HCT116 (cell line): Measurements from ENCODE around the gene IL17REL. TPM values are rescaled to one million over a fixed set of nuclear protein-coding genes. Genes with fewer than 3 reads are reported as not detected.

Source experiments
- ATAC-seq: fragments of 200-7000 bp; cut with Tn5 transposase; 2 replicates; pipeline ENCODE4 v1.9.1; 2020; ENCODE audit warnings: mild to moderate bottlenecking, moderate library complexity
- BruUV-seq: library from RNA; stranded (reverse); fragments of 400-500 nt; replicated peaks from 2 replicates; lab custom pipeline; 2021; lab: Mats Ljungman, UMichigan
- CTCF ChIA-PET: fragments of 300-600 bp; sonication (Branson Sonifier 250); formaldehyde crosslinking; loops from one replicate; lab custom pipeline; 2021; ENCODE audit warnings: antibody characterized with exemption; lab: Charles Lee
- POLR2A ChIA-PET: fragments of 300-600, 350-600 bp; sonication (Branson Sonifier 250); formaldehyde crosslinking; loops from one replicate; lab custom pipeline; 2021; ENCODE audit warnings: antibody characterized with exemption; lab: Charles Lee
- RAD21 ChIA-PET, 2 experiments: fragments of 300-600 bp; sonication (Branson Sonifier 250); formaldehyde crosslinking; loops; one replicate each; lab custom pipeline; 2023; ENCODE audit warnings: low total read pairs in 2 of 2; ENCODE audit not compliant: uncharacterized antibody in 2 of 2, unreplicated experiment in 2 of 2, low non-redundant PET in 1 of 2; lab: Charles Lee
- DNase-seq: peaks from one replicate; pipeline ENCODE4 v3.0.0-alpha.2; 2010; ENCODE audit warnings: low read depth, low spot score
- H2AFZ ChIP-seq: fragments of 200-600 bp; shearing (Covaris generic), sonication (generic); 2 replicates; pipeline ENCODE4 v1.6.1; 2017; ENCODE audit warnings: low read depth, mixed run types, mixed read lengths, antibody characterized with exemption, low read length; ENCODE audit not compliant: poor library complexity, severe bottlenecking
- H3K27ac ChIP-seq: 2 replicates; pipeline ENCODE4 v1.5.1; 2012; ENCODE audit warnings: low read depth, low read length
- H3K27me3 ChIP-seq: fragments of 200-600 bp; sonication (generic); 2 replicates; pipeline ENCODE4 v1.6.1; 2016; ENCODE audit warnings: mixed run types, low read length, mixed read lengths; ENCODE audit not compliant: insufficient read depth
- H3K36me3 ChIP-seq, 2 experiments: fragments of 200-500 bp in 1 of 2; fragments of 200-600 bp in 1 of 2; sonication (Bioruptor generic) in 1 of 2; sonication (generic) in 1 of 2; 2 replicates each; pipeline versions ENCODE4 v1.5.1 to v1.6.1; 2014 to 2016; ENCODE audit warnings: low read length in 2 of 2, inconsistent platforms in 1 of 2, mixed read lengths in 1 of 2, mixed run types in 1 of 2; ENCODE audit not compliant: insufficient read depth in 2 of 2, control insufficient read depth in 1 of 2
- H3K4me1 ChIP-seq, 2 experiments: fragments of 200-600 bp in 1 of 2; sonication (generic) in 1 of 2; 2 replicates each; pipeline versions ENCODE4 v1.5.1 to v1.6.1; 2012 to 2017; ENCODE audit warnings: low read length in 2 of 2, inconsistent platforms in 1 of 2, mild to moderate bottlenecking in 1 of 2, mixed read lengths in 1 of 2, mixed run types in 1 of 2, moderate library complexity in 1 of 2; ENCODE audit not compliant: insufficient read depth in 2 of 2, control insufficient read depth in 1 of 2
- H3K4me2 ChIP-seq: fragments of 200-600 bp; sonication (generic); 2 replicates; pipeline ENCODE4 v1.6.1; 2017; ENCODE audit warnings: mixed run types, low read length, mixed read lengths
- H3K4me3 ChIP-seq, 2 experiments: fragments of 200-600 bp in 1 of 2; sonication (generic) in 1 of 2; replicated peaks in 1 of 2; 2 replicates each; pipeline ENCODE4 v1.5.1; 2011 to 2016; ENCODE audit warnings: low read length in 2 of 2, control low read depth in 1 of 2, low read depth in 1 of 2, mild to moderate bottlenecking in 1 of 2, mixed read lengths in 1 of 2, mixed run types in 1 of 2
- H3K79me2 ChIP-seq: fragments of 200-600 bp; sonication (generic); 2 replicates; pipeline ENCODE4 v1.6.1; 2017; ENCODE audit warnings: mild to moderate bottlenecking, mixed run types, low read length, moderate library complexity, mixed read lengths; ENCODE audit not compliant: insufficient read depth
- H3K9ac ChIP-seq: fragments of 200-600 bp; sonication (generic); 2 replicates; pipeline ENCODE4 v1.6.1; 2016; ENCODE audit warnings: low read length, mixed read lengths
- H3K9me2 ChIP-seq: fragments of 200-600 bp; sonication (generic), shearing (Covaris generic); 2 replicates; pipeline ENCODE4 v1.6.1; 2017; ENCODE audit warnings: mixed run types, mild to moderate bottlenecking, moderate library complexity; ENCODE audit not compliant: insufficient read depth
- H3K9me3 ChIP-seq, 2 experiments: fragments of 200-500 bp in 1 of 2; fragments of 200-600 bp in 1 of 2; sonication (Bioruptor generic) in 1 of 2; sonication (generic) in 1 of 2; 2 replicates each; pipeline ENCODE4 v1.6.1; 2014 to 2017; ENCODE audit warnings: low read length in 2 of 2, mixed read lengths in 2 of 2, inconsistent platforms in 1 of 2, low read depth in 1 of 2, mild to moderate bottlenecking in 1 of 2, mixed run types in 1 of 2, moderate library complexity in 1 of 2; ENCODE audit not compliant: control insufficient read depth in 1 of 2, insufficient read depth in 1 of 2
- H4K20me1 ChIP-seq: fragments of 200-600 bp; sonication (generic), shearing (Covaris generic); 2 replicates; pipeline ENCODE4 v1.6.1; 2017; ENCODE audit warnings: mixed run types, mild to moderate bottlenecking, moderate library complexity; ENCODE audit not compliant: insufficient read depth
- CEBPB ChIP-seq: IDR thresholded peaks from 2 replicates; pipeline ENCODE4 v1.6.1; 2012; ENCODE audit warnings: low read depth
- EGR1 ChIP-seq: IDR thresholded peaks from 2 replicates; pipeline ENCODE4 v1.6.1; 2012; ENCODE audit warnings: low read depth
- RAD21 ChIP-seq: IDR thresholded peaks from 2 replicates; pipeline ENCODE4 v1.6.1; 2012; ENCODE audit warnings: low read depth, mild to moderate bottlenecking
- REST ChIP-seq: IDR thresholded peaks from 2 replicates; pipeline ENCODE4 v1.6.1; 2012; ENCODE audit warnings: low read depth
- SP1 ChIP-seq: IDR thresholded peaks from 2 replicates; pipeline ENCODE4 v1.6.1; 2012; ENCODE audit warnings: low read depth
- TCF7L2 ChIP-seq: IDR thresholded peaks from 2 replicates; pipeline ENCODE4 v1.7.0; 2011; ENCODE audit warnings: borderline replicate concordance, inconsistent platforms; ENCODE audit not compliant: insufficient read depth, insufficient read length; ENCODE audit errors: extremely low read depth
- ZFX ChIP-seq: fragments of 450-650 bp; IDR thresholded peaks from 2 replicates; pipeline ENCODE4 v1.6.1; 2017
- intact Hi-C: fragments of 100-400 bp; cut with micrococcal nuclease; formaldehyde crosslinking; loops from 2 replicates; pipeline ENCODE4 v1.10.0; 2022
- total RNA-seq: library from RNA; stranded (reverse); gene quantifications from one replicate; pipeline ENCODE4 v1.2.1, GENCODE V29; 2021; ENCODE audit not compliant: unreplicated experiment
- TF ChIP-seq, protein P1 (sequence below): IDR thresholded peaks from 2 replicates; pipeline ENCODE4 v1.6.1; 2012

The IL17REL gene
- total RNA-seq, 1 experiment from 2014 or later = not detected

DNA sequence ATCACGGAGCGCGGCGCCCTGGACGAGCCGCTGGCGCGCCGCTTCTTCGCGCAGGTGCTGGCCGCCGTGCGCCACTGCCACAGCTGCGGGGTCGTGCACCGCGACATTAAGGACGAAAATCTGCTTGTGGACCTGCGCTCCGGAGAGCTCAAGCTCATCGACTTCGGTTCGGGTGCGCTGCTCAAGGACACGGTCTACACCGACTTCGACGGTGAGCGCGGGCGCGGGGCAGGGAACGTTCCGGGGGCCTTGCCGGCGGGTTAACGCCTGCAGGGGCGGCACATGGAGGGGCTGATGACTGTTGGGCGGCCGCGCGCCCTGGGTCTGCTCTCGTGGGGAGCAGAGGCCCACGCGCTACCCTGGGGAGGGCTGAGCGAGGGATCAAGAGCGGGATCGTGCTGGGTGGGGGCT is 51.0 kb downstream of the IL17REL start:
- intact Hi-C loops = no loop called here
- Histone ChIP-seq H3K9ac (peak overlapping the region; percentile 89), H3K27ac (peak overlapping the region; percentile 95), H2AFZ (no peak overlapping the region), H3K4me1 (peaks cover 25 to 58% of the 10 kb centered on the region in 2 experiments), H3K4me3 (peak overlapping the region; percentile 82 to 95), H3K9me2 (no peaks in the 10 kb centered on the region), H3K36me3 (peaks cover 18 to 34% of the 10 kb centered on the region in 2 experiments; a peak in 3 of 4 replicates)
- CTCF ChIA-PET = no interaction called here
- no peak for ATAC-seq
- BruUV-seq = no TSS peak
- TF ChIP-seq RAD21 (no peak), SP1 (no peak), CEBPB (no peak), EGR1 (no peak)
- TF ChIP-seq, all 23 proteins: peak for 0
- RAD21 ChIA-PET = no interaction called here
- Histone ChIP-seq H3K4me2 (peak overlapping the region; percentile 92), H4K20me1 (peaks cover 16% of the 10 kb centered on the region; the same call in 1 of the 2 replicates), H3K79me2 (peaks cover 47% of the 10 kb centered on the region), H3K27me3 (no peaks in the 10 kb centered on the region), H3K9me3 (no peaks in the 10 kb centered on the region)
- POLR2A ChIA-PET = interaction anchor here (1.0 to 1.6 kb wide), 2 partner anchors 10 kb away, joined by 4 to 11 read pairs; no protein-coding TSS in a partner anchor
- DNase-seq = no peak

DNA sequence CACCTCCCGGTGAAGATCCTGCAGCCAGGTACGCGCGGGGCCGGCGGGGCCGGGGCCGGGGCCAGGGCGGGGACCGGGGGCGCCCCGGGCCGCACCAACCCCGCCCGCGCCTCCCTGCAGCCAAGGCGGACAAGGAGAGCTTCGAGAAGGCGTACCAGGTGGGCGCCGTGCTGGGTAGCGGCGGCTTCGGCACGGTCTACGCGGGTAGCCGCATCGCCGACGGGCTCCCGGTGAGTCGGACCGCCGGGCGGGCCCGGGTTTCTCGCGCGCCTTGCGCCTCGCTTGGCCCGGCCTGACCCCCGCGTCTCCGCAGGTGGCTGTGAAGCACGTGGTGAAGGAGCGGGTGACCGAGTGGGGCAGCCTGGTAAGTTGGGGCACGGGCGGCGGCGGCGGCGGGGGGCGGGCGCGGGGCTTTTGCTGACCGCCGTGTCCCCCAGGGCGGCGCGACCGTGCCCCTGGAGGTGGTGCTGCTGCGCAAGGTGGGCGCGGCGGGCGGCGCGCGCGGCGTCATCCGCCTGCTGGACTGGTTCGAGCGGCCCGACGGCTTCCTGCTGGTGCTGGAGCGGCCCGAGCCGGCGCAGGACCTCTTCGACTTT is 51.5 kb downstream of the IL17REL start:
- intact Hi-C loops = no loop called here
- Histone ChIP-seq H3K9me3 (no peaks in the 10 kb centered on the region), H3K4me3 (peak overlapping the region; percentile 82 to 95), H3K79me2 (peaks cover 47% of the 10 kb centered on the region), H3K27ac (peak overlapping the region; percentile 95), H2AFZ (no peak overlapping the region), H3K36me3 (peaks cover 18 to 34% of the 10 kb centered on the region in 2 experiments; a peak in 3 of 4 replicates), H3K4me1 (peaks cover 25 to 53% of the 10 kb centered on the region in 2 experiments), H3K9me2 (no peaks in the 10 kb centered on the region), H4K20me1 (peaks cover 16% of the 10 kb centered on the region; the same call in 1 of the 2 replicates), H3K9ac (peak overlapping the region; percentile 89), H3K27me3 (no peaks in the 10 kb centered on the region), H3K4me2 (peak overlapping the region; percentile 92)
- ChIA-PET POLR2A (interaction anchor here (1.0 to 1.6 kb wide), 2 partner anchors 10 kb away, joined by 3 to 11 read pairs; no protein-coding TSS in a partner anchor), RAD21 (no interaction called here), CTCF (no interaction called here)
- no TSS peak for BruUV-seq
- no peak for DNase-seq
- no peak for ATAC-seq
- peak; percentile 62 for TF ChIP-seq ZFX
- TF ChIP-seq SP1 = no peak
- no peak for TF ChIP-seq REST
- no peak for TF ChIP-seq TCF7L2
- TF ChIP-seq, protein P1, sequence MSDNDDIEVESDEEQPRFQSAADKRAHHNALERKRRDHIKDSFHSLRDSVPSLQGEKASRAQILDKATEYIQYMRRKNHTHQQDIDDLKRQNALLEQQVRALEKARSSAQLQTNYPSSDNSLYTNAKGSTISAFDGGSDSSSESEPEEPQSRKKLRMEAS = 0 out of 2 replicates have a peak, but pooled peaks have one; percentile 42
